Measurements from ENCODE around the gene ENO2. TPM values are rescaled to one million over a fixed set of nuclear protein-coding genes. Genes with fewer than 3 reads are reported as not detected.
A peak's percentile ranks its signal among the peaks of the same experiment; 100 is the strongest.

Gene ENO2
- total RNA-seq, 4 donors from 2014 or later = 14.0 to 25.8 (median 15.9) TPM

- H3K27me3 ChIP-seq = no peaks in the 10 kb centered on the region
- peak overlapping the region; percentile 96 to 99 (median 98) for H3K27ac ChIP-seq
- peak overlapping the region; percentile 78 to 96 (median 88) for H3K4me3 ChIP-seq
- peaks cover 0 to 5% (median 0%) of the 10 kb centered on the region in 3 donors for H3K36me3 ChIP-seq
- no peaks in the 10 kb centered on the region for H3K9me3 ChIP-seq
- WGBS, 2 donors = 4 to 5% methylated on average over 19 of the region's 19 CpGs
- TF ChIP-seq CTCF (IDR thresholded peaks at IDR 0.05) = no peak
- peak in 1 of 2 donors; percentile 14 for TF ChIP-seq EP300 (IDR thresholded peaks at IDR 0.05)
- no peak for TF ChIP-seq POLR2A (IDR thresholded peaks at IDR 0.05)
- no peak for DNase-seq (ENCODE audit: low spot score in 2 of 2)
- H3K4me1 ChIP-seq = peaks cover 3 to 84% (median 54%) of the 10 kb centered on the region in 4 donors
Observed at GRCh38 chr12:6928703-6929407, 14.5 kb downstream of the ENO2 start.

GRCh38 chr12:6929466-6930452 lies 15.4 kb downstream of the ENO2 start:
- Histone ChIP-seq H3K27me3 (no peaks in the 10 kb centered on the region), H3K4me1 (peaks cover 1 to 84% (median 50%) of the 10 kb centered on the region in 4 donors), H3K36me3 (peaks cover 0 to 14% (median 0%) of the 10 kb centered on the region in 3 donors), H3K4me3 (peak overlapping the region; percentile 78 to 96 (median 88)), H3K9me3 (no peaks in the 10 kb centered on the region), H3K27ac (peak overlapping the region; percentile 96 to 99 (median 98))
- no peak for DNase-seq (ENCODE audit: low spot score in 2 of 2)
- TF ChIP-seq POLR2A (IDR thresholded peaks at IDR 0.05) (no peak), CTCF (IDR thresholded peaks at IDR 0.05) (no peak)
- WGBS, 2 donors = 41 to 44% methylated on average over 7 of the region's 7 CpGs

GRCh38 chr12:6932766-6933165 lies 18.4 kb downstream of the ENO2 start:
- Histone ChIP-seq H3K4me1 (peaks cover 0 to 83% (median 37%) of the 10 kb centered on the region in 4 donors), H3K36me3 (peaks cover 0 to 34% (median 5%) of the 10 kb centered on the region in 3 donors), H3K4me3 (no peak overlapping the region), H3K9me3 (no peaks in the 10 kb centered on the region), H3K27me3 (no peaks in the 10 kb centered on the region), H3K27ac (peak overlapping the region in 2 of 4 donors; percentile 5 to 65)
- TF ChIP-seq EP300 (IDR thresholded peaks at IDR 0.05) = no peak
- TF ChIP-seq POLR2A (IDR thresholded peaks at IDR 0.05) = no peak
- TF ChIP-seq CTCF (IDR thresholded peaks at IDR 0.05) = no peak
- DNase-seq (ENCODE audit: low spot score in 2 of 2) = no peak
- WGBS, 2 donors = 39 to 44% methylated on average over 1 of the region's 1 CpG

- H3K4me3 ChIP-seq = no peak overlapping the region
- no peak for TF ChIP-seq CTCF (IDR thresholded peaks at IDR 0.05)
- no peak for TF ChIP-seq POLR2A (IDR thresholded peaks at IDR 0.05)
- no peak for TF ChIP-seq EP300 (IDR thresholded peaks at IDR 0.05)
- no peaks in the 10 kb centered on the region for H3K27me3 ChIP-seq
- H3K36me3 ChIP-seq = peaks cover 0 to 37% (median 5%) of the 10 kb centered on the region in 3 donors
- DNase-seq (ENCODE audit: low spot score in 2 of 2) = no peak
- peaks cover 0 to 93% (median 45%) of the 10 kb centered on the region in 4 donors for H3K4me1 ChIP-seq
- H3K9me3 ChIP-seq = no peaks in the 10 kb centered on the region
- 30 to 36% methylated on average over 8 of the region's 8 CpGs for WGBS, 2 donors
- H3K27ac ChIP-seq = peak overlapping the region in 3 of 4 donors; percentile 42 to 74 (median 65)
Observed at GRCh38 chr12:6934110-6934509, 19.7 kb downstream of the ENO2 start.
